ENCODE measurements around the gene MOB2. TPM values are rescaled to one million over a fixed set of nuclear protein-coding genes. Genes with fewer than 3 reads are reported as not detected.

The MOB2 gene, protein sequence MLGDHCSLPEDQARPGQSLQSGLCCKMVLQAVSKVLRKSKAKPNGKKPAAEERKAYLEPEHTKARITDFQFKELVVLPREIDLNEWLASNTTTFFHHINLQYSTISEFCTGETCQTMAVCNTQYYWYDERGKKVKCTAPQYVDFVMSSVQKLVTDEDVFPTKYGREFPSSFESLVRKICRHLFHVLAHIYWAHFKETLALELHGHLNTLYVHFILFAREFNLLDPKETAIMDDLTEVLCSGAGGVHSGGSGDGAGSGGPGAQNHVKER
- total RNA-seq = 48.7 TPM
- long read RNA-seq, partial matches to known transcripts = 29 of 32 reads
- long read RNA-seq, other reads (novel, unspliced or antisense) = 1 of 32 reads

DNA sequence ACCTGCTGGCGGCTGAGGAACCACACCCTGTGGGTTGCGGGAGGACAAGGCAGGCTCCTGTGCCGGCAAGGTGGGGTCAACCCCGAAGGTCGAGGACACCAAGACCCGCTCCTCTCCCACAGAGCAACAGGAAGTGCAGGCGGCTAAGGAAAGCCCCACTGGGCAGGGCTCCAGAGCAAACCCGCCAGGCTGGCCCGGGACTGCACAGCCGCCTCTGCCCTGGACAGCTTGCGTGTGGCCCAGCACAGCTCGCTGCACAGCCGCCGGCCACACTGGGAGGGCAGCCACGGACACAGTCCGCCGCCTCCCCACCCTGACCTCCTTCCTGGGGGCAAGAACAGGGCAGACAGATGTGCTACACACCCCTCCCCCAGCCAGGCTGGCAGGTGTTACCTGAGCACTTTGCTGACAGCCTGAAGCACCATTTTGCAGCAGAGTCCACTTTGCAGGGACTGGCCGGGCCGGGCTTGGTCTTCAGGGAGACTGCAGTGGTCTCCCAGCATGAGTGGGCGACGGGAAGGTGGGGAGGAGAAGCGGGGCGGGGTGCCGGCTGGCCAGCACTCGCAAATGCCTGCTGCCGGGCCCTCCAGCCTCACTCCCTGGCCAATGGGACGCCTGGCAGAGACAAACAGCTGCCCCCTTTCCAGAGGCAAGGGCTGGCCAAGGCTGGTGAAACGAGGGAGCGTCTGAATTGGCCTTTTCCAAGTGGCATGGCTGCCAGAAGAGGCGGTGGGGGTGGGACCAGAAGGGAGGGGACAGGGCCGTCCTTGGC lies at the start of gene MOB2:
Gene MOB2 (minus strand): TSS at position 726 of the 772 bp plus-strand sequence. CDS start 223 bp downstream, at position 503.
- peak; percentile 71 for DNase-seq (ENCODE audit: missing footprints)
- intact Hi-C loops (cut with DNase I) = no loop called here
- peak; percentile 64 for ATAC-seq

DNA sequence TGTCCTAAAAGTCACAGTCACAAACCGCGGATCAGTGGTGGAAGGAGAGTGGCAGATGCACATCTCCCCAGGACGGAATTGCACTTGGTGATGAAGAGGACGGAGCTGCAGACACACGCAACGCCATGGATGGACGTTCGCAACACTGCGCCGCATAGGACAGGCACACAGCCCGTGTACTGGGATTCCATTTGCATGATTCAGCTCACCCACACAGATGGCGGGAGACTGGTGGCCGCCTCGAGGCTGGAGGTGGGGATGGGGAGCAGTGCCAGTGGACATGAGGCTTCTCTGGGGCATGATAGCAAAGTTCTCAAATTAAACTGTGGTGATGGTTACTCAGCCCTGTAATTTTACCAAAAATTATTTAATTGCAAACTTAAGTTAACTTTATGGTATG lies 48.1 kb upstream of the MOB2 start:
- intact Hi-C loops (cut with DNase I) = no loop called here
- DNase-seq (ENCODE audit: missing footprints) (no peak), ATAC-seq (no peak)

DNA sequence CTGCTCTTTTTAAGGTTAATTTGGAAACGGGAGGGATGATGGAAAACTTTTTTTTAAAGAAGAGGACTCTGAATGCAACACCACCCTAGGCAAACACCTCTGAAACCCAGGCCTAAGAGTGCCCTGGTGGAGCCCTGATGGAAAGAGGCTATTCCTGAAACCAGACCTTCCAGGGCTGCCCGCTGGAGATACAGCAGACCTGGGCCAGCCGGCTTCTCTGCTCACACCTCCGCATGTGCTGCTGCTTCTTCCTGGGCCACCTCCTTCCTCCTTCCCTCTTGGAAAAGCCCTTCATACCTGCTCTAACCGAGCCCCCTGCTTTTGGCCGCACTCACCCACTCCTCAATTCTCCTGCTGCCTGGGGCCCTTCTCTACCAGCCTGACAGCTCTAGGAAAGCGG lies 47.6 kb upstream of the MOB2 start:
- DNase-seq (ENCODE audit: missing footprints) (no peak), ATAC-seq (no peak)
- intact Hi-C loops (cut with DNase I) = no loop called here

DNA sequence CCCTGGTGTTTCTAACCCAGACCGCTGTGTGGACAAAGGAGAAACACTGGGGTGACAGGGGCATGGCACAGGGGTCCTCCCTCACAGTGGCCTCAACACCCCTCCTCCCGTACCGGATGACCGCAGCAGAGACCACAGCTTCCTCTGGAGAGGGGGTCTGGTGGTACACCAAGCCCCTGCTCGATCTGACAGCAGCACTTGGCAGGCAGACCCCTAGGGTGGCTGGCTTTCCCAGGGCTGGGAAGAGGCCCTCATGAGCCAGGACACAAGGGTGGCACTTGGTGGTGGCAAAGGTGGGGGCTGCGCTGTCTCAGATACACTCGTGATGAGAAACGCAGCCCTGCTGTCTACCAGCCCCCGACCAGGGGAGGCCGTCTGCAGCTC lies 46.8 kb upstream of the MOB2 start:
- intact Hi-C loops (cut with DNase I) = no loop called here
- no peak for ATAC-seq
- peak; percentile 8 for DNase-seq (ENCODE audit: missing footprints)

GRCh38 chr11:1532606-1533341 lies 46.2 kb upstream of the MOB2 start:
- intact Hi-C loops (cut with DNase I) = loop anchor here (1.0 kb wide), 1 partner anchor 26 kb away; no protein-coding TSS in a partner anchor
- ATAC-seq (no peak), DNase-seq (ENCODE audit: missing footprints) (peak; percentile 63)

DNA sequence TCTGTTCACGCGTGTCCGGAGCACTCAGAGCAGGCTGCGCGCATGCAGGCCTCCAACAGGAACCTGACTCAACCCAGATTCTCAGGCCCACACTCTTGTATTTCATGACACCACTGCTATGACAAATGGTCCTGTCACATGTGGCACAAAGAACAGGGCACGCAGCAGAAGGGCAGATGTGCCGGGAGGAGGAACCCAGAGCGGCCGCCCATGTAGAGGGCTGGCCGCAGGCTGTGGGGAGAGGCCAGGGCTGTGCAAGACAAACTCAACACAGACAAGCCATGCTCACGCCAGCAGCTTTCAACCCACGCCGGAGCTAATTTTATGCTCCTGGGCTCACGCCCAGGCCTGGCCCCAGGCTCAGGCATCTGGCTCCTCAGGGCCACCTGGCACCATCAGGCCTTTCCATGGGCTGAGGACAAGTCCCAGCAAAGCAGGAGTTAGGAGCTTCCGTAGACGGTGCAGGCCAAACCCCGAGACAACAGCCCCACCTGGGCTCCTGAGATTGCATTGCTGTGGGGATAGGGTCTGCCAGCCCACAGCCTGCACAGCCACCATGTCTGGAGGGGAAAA lies 45.5 kb upstream of the MOB2 start:
- DNase-seq (ENCODE audit: missing footprints) = peak; percentile 85
- peak; percentile 91 for ATAC-seq
- intact Hi-C loops (cut with DNase I) = loop anchor here (1.0 kb wide), 1 partner anchor 26 kb away; no protein-coding TSS in a partner anchor

DNA sequence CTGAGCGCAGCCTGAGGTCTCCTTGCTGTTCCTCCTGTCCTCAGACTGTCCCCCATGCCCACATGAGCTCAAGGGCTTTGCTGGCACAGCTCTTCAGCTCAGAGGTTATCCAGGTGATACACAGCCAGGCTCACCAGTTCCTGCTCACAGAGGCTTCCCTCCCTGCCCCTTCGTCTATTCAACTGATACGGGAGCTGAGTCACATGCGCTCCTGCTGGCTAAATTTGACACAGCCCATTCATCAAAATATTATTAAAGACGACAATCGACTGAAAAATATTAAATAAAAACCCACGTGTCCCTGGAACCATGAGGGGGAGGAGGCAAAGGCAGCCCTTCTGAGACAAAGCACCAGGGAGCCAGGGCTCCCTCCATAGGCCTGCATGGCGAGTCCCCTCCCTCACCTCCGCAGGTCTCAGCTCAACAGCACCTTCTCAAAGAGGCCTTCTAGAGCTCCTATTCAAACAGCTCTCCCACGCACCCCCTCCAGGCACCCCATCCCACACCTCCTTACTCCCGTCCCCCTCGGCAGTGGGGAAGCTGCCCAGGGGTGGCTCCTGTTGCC lies 45.0 kb upstream of the MOB2 start:
- ATAC-seq (peak; percentile 36), DNase-seq (ENCODE audit: missing footprints) (peak; percentile 13)
- intact Hi-C loops (cut with DNase I) = loop anchor here (1.0 kb wide), 1 partner anchor 25 kb away; no protein-coding TSS in a partner anchor

DNA sequence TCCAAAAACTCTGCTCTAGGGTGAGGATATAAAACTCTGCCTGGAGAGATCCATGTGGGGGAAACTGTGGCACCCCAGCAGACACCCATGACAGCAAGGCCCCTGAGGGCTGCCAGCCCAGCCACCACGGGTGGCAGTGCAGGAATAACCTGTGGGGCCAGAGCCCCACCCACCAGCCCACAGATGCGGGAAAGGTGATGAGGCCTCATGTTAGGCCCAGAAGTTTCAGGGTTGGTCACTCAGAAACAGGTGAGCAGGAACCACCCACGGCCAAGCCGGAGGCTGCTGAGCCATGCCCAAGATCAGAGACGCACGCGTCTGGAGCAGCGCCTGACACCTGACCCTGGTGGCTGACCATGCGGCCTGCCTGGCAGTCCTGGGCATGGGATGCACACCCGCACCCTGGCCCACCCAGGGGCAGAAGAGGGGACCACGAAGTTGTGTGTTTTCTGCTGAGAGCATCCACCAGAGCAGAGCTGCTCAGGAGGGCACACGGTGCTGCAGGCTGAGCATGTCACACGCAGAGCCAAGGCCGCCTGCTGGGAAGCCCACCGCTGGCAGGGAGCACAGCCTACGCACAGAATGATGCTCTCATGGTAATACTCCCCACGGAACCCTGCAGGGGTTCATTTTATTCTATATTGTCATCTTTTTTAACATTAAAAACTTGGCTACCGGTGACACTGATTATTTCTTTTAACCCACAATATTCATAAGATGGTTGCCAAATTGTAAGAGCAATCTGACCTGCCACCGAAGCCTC lies 44.3 kb upstream of the MOB2 start:
- intact Hi-C loops (cut with DNase I) = no loop called here
- ATAC-seq (no peak), DNase-seq (ENCODE audit: missing footprints) (peak; percentile 30)

GRCh38 chr11:1529774-1530173 lies 43.2 kb upstream of the MOB2 start:
- intact Hi-C loops (cut with DNase I) = loop anchor here (2.0 kb wide), 1 partner anchor 21 kb away; no protein-coding TSS in a partner anchor
- peak; percentile 5 for DNase-seq (ENCODE audit: missing footprints)
- ATAC-seq = no peak

DNA sequence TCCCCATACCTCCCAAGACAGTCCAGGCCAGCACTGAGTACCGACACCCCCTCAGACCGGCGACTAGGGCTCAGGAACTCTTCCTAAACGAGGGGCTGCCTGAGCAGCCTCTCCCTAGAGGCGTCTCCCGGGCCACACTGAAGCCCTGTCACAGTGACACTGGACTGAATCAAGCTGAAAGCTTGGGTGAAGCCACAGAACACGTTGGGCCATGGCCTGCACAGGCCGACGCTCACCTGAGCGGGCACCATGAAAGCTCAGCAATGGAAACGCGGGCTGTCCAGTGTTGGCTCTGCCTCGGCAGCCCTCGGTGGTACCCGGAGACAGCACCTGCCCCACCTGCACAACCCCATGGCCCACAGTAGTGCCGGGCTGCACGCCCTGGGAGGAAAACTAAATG lies 42.7 kb upstream of the MOB2 start:
- no peak for ATAC-seq
- DNase-seq (ENCODE audit: missing footprints) = peak; percentile 32
- intact Hi-C loops (cut with DNase I) = loop anchor here (2.0 kb wide), 1 partner anchor 20 kb away; no protein-coding TSS in a partner anchor

DNA sequence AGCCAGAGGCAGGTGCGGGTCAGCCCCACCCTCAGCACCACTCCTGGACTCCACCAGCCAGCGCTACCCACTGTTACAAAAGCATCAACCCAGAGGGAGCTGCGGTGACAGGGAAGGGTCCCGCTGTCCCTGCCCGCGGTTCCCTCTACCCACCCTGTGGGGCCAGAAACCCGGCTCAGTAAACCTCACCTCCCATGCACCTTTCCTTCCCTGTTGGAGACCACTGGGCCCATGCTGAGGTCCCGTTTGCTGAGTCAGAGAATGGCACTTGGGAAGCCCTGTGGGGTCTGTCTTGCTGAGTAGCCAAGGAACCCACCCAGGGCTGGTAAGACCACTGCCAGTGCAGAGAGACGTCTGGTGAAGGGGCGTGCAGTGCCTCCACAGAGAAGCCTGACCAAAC lies 42.1 kb upstream of the MOB2 start:
- peak; percentile 39 for DNase-seq (ENCODE audit: missing footprints)
- intact Hi-C loops (cut with DNase I) = loop anchor here (2.0 kb wide), 1 partner anchor 20 kb away; no protein-coding TSS in a partner anchor
- no peak for ATAC-seq

DNA sequence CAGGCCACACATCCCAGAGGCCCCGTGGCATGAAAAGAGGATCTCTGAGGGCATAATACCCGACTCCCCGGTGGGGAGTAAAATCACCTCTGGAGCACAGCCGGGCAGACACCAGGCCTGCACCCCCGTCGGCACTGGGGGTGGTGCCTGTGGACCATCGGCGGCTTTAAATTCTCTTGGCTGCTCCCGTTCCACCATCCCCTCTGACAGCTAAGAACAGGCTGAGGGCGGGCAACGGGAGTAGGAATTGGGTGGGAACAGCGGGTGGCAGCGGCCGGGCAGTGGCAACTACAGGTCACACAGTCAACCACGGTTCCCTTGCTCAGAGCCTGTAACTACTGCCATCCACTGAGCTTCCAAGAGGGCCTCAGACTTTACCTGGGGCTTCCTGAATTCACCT lies 40.2 kb upstream of the MOB2 start:
- intact Hi-C loops (cut with DNase I) = no loop called here
- DNase-seq (ENCODE audit: missing footprints) (peak; percentile 56), ATAC-seq (no peak)

- intact Hi-C loops (cut with DNase I) = no loop called here
- DNase-seq (ENCODE audit: missing footprints) (no peak), ATAC-seq (no peak)
Measured at GRCh38 chr11:1523779-1524178, 37.2 kb upstream of the MOB2 start.

GRCh38 chr11:1523077-1523476 lies 36.5 kb upstream of the MOB2 start:
- intact Hi-C loops (cut with DNase I) = no loop called here
- DNase-seq (ENCODE audit: missing footprints) (peak; percentile 49), ATAC-seq (no peak)

GRCh38 chr11:1522081-1522424 lies 35.5 kb upstream of the MOB2 start:
- intact Hi-C loops (cut with DNase I) = no loop called here
- ATAC-seq (no peak), DNase-seq (ENCODE audit: missing footprints) (peak; percentile 39)

DNA sequence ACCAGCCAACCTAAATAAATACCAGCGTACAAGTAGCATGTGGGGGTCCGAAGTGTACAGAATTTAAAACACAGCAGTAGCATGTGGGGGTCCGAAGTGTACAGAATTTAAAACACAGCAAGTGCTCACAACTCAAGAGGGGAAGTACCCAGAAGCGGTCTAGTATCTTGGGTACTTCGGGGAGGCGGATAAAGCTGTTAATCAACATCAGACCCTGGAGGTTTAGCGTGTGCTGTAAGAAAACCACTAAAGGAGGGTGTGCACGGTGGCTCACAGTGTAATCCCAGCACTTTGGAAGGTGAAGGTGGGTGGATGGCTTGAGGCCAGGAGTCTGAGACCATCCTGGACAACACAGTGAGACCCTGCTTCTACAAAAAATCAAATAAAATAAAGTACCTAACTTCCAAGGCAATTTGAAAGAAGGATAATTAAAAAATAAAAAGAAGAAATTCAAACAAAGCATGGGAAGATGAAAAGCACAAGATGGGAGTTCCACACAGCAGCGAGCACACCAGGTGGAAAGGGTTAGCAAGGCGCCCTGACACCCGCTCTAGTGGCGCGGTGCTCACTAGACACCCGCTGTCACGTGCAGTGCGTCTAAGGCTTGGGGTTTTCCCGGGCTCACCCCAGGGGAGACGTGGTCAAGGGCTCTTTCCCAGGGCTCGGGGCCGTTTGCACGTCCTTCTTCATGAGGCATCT lies 35.0 kb upstream of the MOB2 start:
- DNase-seq (ENCODE audit: missing footprints) = peak; percentile 5
- intact Hi-C loops (cut with DNase I) = no loop called here
- ATAC-seq = no peak

DNA sequence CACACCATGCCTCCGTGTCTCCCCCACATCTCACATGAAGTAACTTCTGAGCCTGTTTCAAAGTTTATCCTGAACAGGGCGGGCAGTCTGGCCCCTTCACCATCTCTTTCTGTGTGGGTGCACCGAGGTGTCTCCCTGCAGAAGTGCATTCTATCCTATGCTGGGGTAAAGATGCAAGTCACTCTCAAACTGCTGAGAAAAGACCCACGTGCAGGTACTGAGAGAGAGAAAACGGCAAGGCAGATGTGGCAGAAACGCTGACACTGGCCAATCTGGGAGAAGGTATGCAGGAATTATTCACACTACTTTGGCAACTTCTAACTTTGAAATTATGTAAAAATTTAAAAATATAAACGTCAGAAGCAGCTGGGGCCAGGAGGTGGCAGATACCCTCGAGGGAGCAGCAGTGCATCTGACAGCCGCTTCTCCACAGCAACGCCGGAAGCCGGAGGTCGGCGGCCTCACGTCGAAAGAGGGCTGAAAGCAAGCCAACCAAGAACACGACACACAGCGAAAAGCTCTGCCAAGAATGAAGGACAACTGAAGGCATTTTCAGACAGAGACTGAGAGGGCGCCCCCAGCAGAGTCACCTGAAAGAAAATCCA lies 34.2 kb upstream of the MOB2 start:
- intact Hi-C loops (cut with DNase I) = no loop called here
- peak; percentile 40 for ATAC-seq
- peak; percentile 59 for DNase-seq (ENCODE audit: missing footprints)
